Measurements from ENCODE around the gene CDADC1.
"Not testable (repeated sequence)": the region's sequence is repeated elsewhere in the genome, so short reads cannot be mapped to it uniquely, and the experiment has no call there.

Gene CDADC1

GRCh38 chr13:49319951-49320350, 72.2 kb downstream of the CDADC1 start:
- no peak for DNase-seq

GRCh38 chr13:49320975-49321374, 73.2 kb downstream of the CDADC1 start:
- DNase-seq: no peak

DNA sequence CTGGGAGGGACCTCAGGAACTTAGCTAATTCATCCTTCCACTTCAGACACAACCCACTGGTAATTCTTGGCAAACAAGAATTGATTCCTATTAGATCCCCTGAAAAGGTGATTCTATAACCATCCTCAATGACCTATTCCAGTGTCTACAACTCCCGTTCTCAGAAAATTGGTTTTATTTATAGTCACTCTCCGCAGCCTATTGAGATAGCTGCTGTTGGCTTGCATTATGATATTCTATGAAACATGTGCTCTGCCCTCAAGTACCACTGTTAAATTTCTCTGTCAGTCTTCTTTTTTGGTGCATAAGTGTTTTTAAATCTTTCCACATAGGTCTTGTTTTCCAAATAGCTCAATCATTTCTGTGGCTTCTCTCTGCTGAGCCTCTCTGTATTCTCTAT, 75.0 kb downstream of the CDADC1 start:
- DNase-seq: no peak

DNA sequence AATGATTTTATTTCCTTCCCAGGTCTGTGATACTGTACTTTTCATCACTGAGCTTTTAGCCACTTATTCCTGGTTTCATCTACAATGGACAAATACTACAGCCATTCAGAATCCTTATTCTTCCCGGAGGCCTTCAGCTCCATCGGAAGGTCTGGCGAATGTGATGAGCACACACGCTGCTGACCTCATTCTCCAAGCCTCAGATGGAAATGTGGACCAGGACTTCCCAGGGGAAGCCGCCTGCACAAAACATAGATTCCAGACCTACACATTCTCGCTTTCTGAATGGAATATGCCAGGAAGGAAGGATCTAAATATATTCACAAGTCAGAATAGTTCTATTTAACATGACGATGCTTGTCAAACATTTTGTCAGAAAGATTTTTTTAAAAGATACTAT, 75.6 kb downstream of the CDADC1 start:
- no peak for DNase-seq

- no peak for DNase-seq
Observed at GRCh38 chr13:49326222-49326917, 78.6 kb downstream of the CDADC1 start.

- not testable (repeated sequence) for DNase-seq
Observed at GRCh38 chr13:49327145-49327544, 79.4 kb downstream of the CDADC1 start.

GRCh38 chr13:49329831-49330545, 82.3 kb downstream of the CDADC1 start:
- DNase-seq: no peak

GRCh38 chr13:49330546-49330864, 82.8 kb downstream of the CDADC1 start:
- no peak for DNase-seq

GRCh38 chr13:49336655-49337054, 88.9 kb downstream of the CDADC1 start:
- DNase-seq: no peak

DNA sequence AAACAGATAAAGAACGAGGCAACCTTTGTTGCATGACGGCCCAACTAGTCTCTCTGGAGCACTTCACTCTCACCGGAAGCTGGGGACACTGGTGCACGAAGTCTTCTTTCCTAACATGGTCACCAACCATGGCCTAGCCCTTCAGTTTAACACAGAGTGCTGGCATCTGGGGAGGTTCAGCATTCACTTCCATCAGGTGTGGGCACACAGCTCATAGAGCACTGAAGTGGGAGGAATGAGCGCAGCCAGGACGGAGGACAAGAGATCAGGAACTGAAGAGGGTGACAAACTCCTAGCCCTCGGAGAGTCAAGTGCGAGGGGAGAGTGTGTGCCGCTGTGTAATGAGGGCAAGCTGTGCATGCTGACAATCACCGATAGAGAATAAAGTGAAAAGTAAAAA, 92.4 kb downstream of the CDADC1 start:
- no peak for DNase-seq

DNA sequence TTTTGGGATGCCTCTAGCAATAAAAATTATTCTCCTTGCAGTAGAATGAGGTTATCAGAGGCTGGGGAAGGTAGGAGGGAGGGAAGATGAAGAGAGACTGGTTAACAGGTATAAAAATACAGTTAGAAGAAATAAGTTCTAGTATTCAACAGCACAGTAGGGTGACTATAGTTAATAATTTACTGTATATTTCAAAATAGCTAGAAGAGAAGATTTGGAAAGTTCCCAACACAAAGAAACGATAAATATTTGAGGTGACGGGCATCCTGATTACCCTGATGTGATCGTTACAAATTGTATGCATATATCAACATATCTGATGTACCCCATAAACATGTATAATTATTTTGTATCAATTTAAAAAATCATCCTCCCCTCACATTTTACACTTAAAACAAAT, 93.8 kb downstream of the CDADC1 start:
- DNase-seq: no peak

DNA sequence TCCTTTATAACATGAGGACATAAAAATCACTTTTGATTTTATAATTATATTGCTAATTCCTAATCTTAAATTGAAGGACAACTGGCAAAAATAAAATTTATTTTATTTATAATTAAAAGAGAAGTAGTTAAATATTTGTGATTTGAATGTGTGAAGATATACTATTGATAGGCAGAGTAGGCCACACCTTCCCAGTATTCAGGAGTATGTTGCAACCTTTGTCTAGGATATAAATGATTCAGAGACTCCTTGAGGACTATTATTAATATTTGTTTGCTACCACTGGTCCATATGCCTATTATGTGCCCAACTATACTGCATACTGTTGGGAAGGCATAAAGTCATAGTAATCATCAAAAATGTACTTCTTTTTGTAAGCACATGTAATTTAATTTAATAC, 94.2 kb downstream of the CDADC1 start:
- no peak for DNase-seq

DNA sequence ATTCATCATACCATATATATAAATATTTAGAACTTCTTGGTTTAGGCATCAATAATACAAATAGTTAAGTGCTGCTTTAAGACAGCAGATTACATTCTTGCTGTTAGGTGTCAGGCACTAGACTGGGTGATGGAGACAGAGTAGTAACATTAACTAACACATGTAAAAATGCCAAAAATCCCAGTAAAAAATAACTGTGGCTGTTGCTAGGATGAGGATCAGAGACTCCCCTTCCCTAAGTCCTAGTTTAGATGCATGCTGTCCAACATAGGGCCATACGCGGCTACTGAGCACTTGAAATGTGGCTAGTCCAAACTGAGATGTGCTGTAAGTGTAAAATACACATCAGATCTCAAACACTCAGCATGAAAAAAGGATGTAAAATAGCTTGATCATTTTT, 94.7 kb downstream of the CDADC1 start:
- no peak for DNase-seq
